HCT116 (cell line): ENCODE results near the gene FCSK.

Experiments used
- CEBPB ChIP-seq: IDR thresholded peaks from 2 replicates; pipeline ENCODE4 v1.6.1; 2012; ENCODE audit warnings: low read depth
- EZH2 ChIP-seq: fragments of 200-600 bp; sonication (generic); IDR thresholded peaks from 2 replicates; pipeline ENCODE4 v1.6.1; 2017; ENCODE audit warnings: antibody characterized with exemption, mixed run types
- POLR2A ChIP-seq: IDR thresholded peaks from 2 replicates; pipeline ENCODE4 v1.7.0; 2011; ENCODE audit warnings: borderline replicate concordance; ENCODE audit not compliant: insufficient read depth, insufficient read length; ENCODE audit errors: extremely low read depth
- RAD21 ChIP-seq: IDR thresholded peaks from 2 replicates; pipeline ENCODE4 v1.6.1; 2012; ENCODE audit warnings: low read depth, mild to moderate bottlenecking
- TCF7L2 ChIP-seq: IDR thresholded peaks from 2 replicates; pipeline ENCODE4 v1.7.0; 2011; ENCODE audit warnings: borderline replicate concordance, inconsistent platforms; ENCODE audit not compliant: insufficient read depth, insufficient read length; ENCODE audit errors: extremely low read depth
- TF ChIP-seq, protein P1 (sequence below): IDR thresholded peaks from 2 replicates; pipeline ENCODE4 v1.6.1; 2012; ENCODE audit warnings: low read depth
- TF ChIP-seq, protein P2 (sequence below), 3 experiments: fragments of 200-600 bp in 1 of 3; sonication (generic) in 1 of 3; IDR thresholded peaks in 2 of 3; conservative IDR thresholded peaks in 1 of 3; 2 replicates each; pipeline ENCODE4 v1.5.1; 2012 to 2017; ENCODE audit warnings: low read depth in 2 of 3, low read length in 2 of 3, antibody characterized with exemption in 1 of 3, borderline replicate concordance in 1 of 3, control low read depth in 1 of 3, mild to moderate bottlenecking in 1 of 3, mixed read lengths in 1 of 3, mixed run types in 1 of 3, moderate library complexity in 1 of 3; ENCODE audit not compliant: insufficient read depth in 1 of 3
- TF ChIP-seq, protein P3 (sequence below): IDR thresholded peaks from 2 replicates; pipeline ENCODE4 v1.6.1; 2012

DNA sequence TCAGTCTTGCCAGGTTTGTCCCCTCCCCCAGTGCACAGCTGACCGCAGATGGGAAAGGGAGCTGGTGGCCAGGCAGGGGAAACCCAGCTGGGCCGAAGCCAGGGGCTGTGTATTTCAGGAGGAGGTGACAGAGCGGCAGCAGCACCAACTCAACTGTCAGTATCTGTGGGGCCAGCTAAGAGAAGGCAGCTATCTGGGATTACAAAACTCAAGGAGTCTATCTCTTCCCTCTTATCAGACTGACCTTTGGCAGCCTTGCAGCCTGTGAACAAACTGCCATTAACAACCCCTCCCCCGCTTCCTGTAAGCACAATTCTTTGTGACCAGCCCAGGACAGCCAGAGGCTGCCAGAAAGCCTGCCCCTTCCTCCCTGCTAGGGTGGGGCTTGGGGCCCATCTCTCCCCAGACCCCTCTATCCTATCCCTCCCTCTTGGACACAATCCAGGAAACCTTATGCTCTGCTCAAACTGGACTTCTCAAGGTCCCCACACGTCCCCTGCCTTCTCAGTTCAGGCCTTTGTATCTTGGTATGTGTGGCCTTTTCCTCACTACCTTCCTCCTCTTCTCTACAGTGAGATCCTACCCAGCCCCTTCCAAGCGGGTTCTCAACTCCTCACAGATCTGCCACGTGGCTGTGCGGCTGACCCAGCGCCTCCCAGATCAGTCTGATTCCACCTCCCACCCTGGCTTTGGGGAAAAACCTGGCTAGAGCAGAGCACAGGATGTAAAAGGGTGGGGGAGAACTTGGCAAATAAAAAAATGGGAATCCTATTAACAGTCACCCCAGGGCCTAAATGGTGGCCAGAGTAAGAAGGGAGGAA lies 26.0 kb upstream of the FCSK start:
- no peak for TF ChIP-seq RAD21
- TF ChIP-seq POLR2A, result no peak
- TF ChIP-seq, protein P1, sequence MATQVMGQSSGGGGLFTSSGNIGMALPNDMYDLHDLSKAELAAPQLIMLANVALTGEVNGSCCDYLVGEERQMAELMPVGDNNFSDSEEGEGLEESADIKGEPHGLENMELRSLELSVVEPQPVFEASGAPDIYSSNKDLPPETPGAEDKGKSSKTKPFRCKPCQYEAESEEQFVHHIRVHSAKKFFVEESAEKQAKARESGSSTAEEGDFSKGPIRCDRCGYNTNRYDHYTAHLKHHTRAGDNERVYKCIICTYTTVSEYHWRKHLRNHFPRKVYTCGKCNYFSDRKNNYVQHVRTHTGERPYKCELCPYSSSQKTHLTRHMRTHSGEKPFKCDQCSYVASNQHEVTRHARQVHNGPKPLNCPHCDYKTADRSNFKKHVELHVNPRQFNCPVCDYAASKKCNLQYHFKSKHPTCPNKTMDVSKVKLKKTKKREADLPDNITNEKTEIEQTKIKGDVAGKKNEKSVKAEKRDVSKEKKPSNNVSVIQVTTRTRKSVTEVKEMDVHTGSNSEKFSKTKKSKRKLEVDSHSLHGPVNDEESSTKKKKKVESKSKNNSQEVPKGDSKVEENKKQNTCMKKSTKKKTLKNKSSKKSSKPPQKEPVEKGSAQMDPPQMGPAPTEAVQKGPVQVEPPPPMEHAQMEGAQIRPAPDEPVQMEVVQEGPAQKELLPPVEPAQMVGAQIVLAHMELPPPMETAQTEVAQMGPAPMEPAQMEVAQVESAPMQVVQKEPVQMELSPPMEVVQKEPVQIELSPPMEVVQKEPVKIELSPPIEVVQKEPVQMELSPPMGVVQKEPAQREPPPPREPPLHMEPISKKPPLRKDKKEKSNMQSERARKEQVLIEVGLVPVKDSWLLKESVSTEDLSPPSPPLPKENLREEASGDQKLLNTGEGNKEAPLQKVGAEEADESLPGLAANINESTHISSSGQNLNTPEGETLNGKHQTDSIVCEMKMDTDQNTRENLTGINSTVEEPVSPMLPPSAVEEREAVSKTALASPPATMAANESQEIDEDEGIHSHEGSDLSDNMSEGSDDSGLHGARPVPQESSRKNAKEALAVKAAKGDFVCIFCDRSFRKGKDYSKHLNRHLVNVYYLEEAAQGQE, result no peak
- TF ChIP-seq, protein P2, sequence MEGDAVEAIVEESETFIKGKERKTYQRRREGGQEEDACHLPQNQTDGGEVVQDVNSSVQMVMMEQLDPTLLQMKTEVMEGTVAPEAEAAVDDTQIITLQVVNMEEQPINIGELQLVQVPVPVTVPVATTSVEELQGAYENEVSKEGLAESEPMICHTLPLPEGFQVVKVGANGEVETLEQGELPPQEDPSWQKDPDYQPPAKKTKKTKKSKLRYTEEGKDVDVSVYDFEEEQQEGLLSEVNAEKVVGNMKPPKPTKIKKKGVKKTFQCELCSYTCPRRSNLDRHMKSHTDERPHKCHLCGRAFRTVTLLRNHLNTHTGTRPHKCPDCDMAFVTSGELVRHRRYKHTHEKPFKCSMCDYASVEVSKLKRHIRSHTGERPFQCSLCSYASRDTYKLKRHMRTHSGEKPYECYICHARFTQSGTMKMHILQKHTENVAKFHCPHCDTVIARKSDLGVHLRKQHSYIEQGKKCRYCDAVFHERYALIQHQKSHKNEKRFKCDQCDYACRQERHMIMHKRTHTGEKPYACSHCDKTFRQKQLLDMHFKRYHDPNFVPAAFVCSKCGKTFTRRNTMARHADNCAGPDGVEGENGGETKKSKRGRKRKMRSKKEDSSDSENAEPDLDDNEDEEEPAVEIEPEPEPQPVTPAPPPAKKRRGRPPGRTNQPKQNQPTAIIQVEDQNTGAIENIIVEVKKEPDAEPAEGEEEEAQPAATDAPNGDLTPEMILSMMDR (IDR thresholded peaks at IDR 0.05 in 2 of 3, conservative IDR thresholded peaks at IDR 0.05 in 1 of 3; ENCODE audit: borderline replicate concordance in 1 of 3, insufficient read depth in 1 of 3, low read depth in 2 of 3, low read length in 2 of 3), result no peak
- TF ChIP-seq TCF7L2, result no peak
- no peak for TF ChIP-seq EZH2
- TF ChIP-seq, protein P3, sequence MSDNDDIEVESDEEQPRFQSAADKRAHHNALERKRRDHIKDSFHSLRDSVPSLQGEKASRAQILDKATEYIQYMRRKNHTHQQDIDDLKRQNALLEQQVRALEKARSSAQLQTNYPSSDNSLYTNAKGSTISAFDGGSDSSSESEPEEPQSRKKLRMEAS, result peak; percentile 21; the same call in 1 of the 2 replicates
- TF ChIP-seq CEBPB, result no peak
